Hematopoietic multipotent progenitor cell treated with erythropoietin and hydrocortisone succinate and interleukin-3 and kit ligand, for 15 days (in vitro differentiated cells): ENCODE data around the gene TSPAN3.

Experiments
- DNase-seq: peaks from one replicate; pipeline ENCODE4 v3.0.0-alpha.2; 2015; ENCODE audit warnings: low spot score

TSPAN3 gene

GRCh38 chr15:77052556-77052955 lies 18.4 kb downstream of the TSPAN3 start:
- DNase-seq = no peak

- DNase-seq = no peak
Observed at GRCh38 chr15:77048135-77048876, 22.6 kb downstream of the TSPAN3 start.

GRCh38 chr15:77046704-77047412 lies 24.1 kb downstream of the TSPAN3 start:
- no peak for DNase-seq

GRCh38 chr15:77045985-77046384 lies 24.9 kb downstream of the TSPAN3 start:
- no peak for DNase-seq

- DNase-seq = no peak
Observed at GRCh38 chr15:77044228-77045042, 26.5 kb downstream of the TSPAN3 start.

- DNase-seq = no peak
Observed at GRCh38 chr15:77042955-77043920, 27.7 kb downstream of the TSPAN3 start.

GRCh38 chr15:77042245-77042919 lies 28.5 kb downstream of the TSPAN3 start:
- DNase-seq = no peak

GRCh38 chr15:77040673-77041072 lies 30.2 kb downstream of the TSPAN3 start:
- DNase-seq = no peak

GRCh38 chr15:77039848-77040247 lies 31.1 kb downstream of the TSPAN3 start:
- DNase-seq = no peak

GRCh38 chr15:77039217-77039533 lies 31.7 kb downstream of the TSPAN3 start:
- no peak for DNase-seq

- no peak for DNase-seq
Observed at GRCh38 chr15:77038312-77039216, 32.3 kb downstream of the TSPAN3 start.

- DNase-seq = no peak
Observed at GRCh38 chr15:77037388-77038209, 33.3 kb downstream of the TSPAN3 start.

- no peak for DNase-seq
Observed at GRCh38 chr15:77036537-77037387, 34.1 kb downstream of the TSPAN3 start.

GRCh38 chr15:77035999-77036471 lies 34.9 kb downstream of the TSPAN3 start:
- no peak for DNase-seq

- no peak for DNase-seq
Observed at GRCh38 chr15:77035584-77035983, 35.3 kb downstream of the TSPAN3 start.

- peak; percentile 17 for DNase-seq
Observed at GRCh38 chr15:77034695-77035489, 36.0 kb downstream of the TSPAN3 start.
